ENCODE results near the gene ITGA7.

DNA sequence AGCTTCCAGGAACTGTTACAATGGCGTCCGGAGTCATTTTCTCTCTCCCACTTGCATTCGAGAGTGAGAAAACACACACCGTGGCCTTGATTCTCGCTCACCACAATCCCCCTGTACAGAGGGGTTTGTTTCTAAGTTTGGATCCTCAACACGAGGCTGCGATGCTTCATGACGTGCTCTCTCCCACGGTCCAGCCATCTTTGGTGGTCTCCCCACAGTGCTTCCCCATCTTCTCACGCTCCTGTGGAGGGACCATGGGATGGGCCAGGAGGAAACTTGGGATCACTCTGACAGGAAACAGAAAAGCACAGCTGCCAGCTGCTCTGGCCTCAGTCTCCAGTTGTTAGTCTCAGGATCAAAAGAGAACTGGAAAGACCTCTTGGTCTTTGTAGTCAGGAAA, 42.9 kb downstream of the ITGA7 start:
- TF ChIP-seq EP300 (conservative IDR thresholded peaks at IDR 0.05; ENCODE audit: poor library complexity, severe bottlenecking) (no peak), POLR2AphosphoS5 (IDR thresholded peaks at IDR 0.05) (no peak), TAF1 (IDR thresholded peaks at IDR 0.05; ENCODE audit: low read depth) (no peak), EZH2 (IDR thresholded peaks at IDR 0.05; ENCODE audit: borderline replicate concordance, insufficient read depth, low read length, poor library complexity, severe bottlenecking) (no peak), SMC3 (conservative IDR thresholded peaks at IDR 0.05; ENCODE audit: poor library complexity) (no peak)
- TF ChIP-seq, protein P1, sequence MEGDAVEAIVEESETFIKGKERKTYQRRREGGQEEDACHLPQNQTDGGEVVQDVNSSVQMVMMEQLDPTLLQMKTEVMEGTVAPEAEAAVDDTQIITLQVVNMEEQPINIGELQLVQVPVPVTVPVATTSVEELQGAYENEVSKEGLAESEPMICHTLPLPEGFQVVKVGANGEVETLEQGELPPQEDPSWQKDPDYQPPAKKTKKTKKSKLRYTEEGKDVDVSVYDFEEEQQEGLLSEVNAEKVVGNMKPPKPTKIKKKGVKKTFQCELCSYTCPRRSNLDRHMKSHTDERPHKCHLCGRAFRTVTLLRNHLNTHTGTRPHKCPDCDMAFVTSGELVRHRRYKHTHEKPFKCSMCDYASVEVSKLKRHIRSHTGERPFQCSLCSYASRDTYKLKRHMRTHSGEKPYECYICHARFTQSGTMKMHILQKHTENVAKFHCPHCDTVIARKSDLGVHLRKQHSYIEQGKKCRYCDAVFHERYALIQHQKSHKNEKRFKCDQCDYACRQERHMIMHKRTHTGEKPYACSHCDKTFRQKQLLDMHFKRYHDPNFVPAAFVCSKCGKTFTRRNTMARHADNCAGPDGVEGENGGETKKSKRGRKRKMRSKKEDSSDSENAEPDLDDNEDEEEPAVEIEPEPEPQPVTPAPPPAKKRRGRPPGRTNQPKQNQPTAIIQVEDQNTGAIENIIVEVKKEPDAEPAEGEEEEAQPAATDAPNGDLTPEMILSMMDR (IDR thresholded peaks at IDR 0.05; ENCODE audit: poor library complexity, severe bottlenecking) = no peak
- TF ChIP-seq, protein P2, sequence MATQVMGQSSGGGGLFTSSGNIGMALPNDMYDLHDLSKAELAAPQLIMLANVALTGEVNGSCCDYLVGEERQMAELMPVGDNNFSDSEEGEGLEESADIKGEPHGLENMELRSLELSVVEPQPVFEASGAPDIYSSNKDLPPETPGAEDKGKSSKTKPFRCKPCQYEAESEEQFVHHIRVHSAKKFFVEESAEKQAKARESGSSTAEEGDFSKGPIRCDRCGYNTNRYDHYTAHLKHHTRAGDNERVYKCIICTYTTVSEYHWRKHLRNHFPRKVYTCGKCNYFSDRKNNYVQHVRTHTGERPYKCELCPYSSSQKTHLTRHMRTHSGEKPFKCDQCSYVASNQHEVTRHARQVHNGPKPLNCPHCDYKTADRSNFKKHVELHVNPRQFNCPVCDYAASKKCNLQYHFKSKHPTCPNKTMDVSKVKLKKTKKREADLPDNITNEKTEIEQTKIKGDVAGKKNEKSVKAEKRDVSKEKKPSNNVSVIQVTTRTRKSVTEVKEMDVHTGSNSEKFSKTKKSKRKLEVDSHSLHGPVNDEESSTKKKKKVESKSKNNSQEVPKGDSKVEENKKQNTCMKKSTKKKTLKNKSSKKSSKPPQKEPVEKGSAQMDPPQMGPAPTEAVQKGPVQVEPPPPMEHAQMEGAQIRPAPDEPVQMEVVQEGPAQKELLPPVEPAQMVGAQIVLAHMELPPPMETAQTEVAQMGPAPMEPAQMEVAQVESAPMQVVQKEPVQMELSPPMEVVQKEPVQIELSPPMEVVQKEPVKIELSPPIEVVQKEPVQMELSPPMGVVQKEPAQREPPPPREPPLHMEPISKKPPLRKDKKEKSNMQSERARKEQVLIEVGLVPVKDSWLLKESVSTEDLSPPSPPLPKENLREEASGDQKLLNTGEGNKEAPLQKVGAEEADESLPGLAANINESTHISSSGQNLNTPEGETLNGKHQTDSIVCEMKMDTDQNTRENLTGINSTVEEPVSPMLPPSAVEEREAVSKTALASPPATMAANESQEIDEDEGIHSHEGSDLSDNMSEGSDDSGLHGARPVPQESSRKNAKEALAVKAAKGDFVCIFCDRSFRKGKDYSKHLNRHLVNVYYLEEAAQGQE (IDR thresholded peaks at IDR 0.05; ENCODE audit: borderline replicate concordance) = no peak

All from neural cell (in vitro differentiated cells).